ENCODE data around the gene HAL.

The HAL gene, protein sequence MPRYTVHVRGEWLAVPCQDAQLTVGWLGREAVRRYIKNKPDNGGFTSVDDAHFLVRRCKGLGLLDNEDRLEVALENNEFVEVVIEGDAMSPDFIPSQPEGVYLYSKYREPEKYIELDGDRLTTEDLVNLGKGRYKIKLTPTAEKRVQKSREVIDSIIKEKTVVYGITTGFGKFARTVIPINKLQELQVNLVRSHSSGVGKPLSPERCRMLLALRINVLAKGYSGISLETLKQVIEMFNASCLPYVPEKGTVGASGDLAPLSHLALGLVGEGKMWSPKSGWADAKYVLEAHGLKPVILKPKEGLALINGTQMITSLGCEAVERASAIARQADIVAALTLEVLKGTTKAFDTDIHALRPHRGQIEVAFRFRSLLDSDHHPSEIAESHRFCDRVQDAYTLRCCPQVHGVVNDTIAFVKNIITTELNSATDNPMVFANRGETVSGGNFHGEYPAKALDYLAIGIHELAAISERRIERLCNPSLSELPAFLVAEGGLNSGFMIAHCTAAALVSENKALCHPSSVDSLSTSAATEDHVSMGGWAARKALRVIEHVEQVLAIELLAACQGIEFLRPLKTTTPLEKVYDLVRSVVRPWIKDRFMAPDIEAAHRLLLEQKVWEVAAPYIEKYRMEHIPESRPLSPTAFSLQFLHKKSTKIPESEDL

DNA sequence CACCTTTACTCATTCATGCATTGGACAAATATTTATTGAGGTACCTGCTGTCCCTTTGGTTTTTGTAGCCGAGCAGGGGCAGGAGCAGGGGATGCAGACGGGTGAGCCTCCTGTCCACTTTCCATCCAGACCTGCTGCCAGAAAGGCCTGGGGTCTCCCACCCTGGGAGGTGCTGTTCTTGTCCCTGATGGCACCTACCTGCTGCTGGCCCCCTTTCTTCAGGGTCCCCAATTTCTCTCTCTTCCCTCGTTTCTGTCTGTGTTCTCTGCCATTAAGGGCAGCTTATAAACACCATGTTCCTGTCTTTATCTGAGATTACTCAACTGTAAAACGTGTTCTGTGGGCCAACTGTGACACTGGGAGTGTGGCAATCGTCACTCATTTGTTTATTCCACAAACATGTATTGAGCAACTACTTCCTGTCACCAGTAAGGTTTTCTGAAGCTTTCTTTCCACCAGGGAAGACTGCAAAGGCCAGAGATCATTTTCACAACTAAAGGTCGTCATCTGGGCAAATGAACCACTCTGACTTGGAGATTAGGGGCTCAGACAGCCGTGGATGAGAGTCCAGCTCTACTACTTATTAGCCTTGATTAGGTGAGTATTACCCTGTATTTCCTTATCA is at the start of gene HAL:
Gene HAL, minus strand, starts transcription at position 311 of the 625 bp plus-strand sequence. CDS start 434 bp downstream, outside the sequence.
- DNase-seq, result no peak

GRCh38 chr12:96045566-96045965 is 49.4 kb upstream of the HAL start:
- no peak for DNase-seq

DNA sequence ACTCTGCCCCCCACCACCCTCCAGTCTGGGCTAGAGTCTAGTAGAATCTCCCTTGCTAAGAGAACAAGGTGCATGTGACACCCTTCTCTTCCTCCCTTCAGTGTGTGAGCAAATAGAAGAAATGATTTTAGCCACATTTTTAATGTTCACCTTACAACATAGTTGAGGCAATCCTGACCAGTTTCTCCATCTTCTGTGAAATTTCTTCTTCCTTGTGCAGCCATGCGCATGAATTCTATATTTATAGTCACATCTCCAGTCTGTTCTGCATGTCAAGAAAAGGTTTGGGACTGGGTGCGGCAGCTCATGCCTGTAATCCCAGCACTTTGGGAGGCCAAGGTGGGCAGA is 48.8 kb upstream of the HAL start:
- DNase-seq, result no peak

- DNase-seq, result no peak
Measured at GRCh38 chr12:96044017-96044942, 48.1 kb upstream of the HAL start.

DNA sequence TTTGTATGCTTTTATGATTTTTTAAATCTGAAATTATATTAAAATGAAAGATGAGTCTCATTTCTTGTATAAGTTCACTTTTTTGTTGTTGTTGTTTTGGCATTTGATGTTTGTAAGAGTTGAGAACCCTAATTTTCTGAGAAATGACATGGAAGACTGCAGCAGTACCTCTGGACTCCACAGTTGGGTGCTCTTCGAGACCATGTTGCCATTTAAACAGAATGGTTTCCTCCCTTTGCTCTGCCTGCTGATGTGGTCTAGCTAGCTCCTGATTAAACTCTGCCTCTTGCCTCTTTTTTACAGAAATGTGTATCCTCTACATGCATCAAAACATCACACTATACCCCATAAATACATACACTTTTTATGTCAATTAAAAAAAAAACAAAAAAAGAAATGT is 45.0 kb upstream of the HAL start:
- no peak for DNase-seq

GRCh38 chr12:96040305-96041133 is 44.4 kb upstream of the HAL start:
- no peak for DNase-seq

DNA sequence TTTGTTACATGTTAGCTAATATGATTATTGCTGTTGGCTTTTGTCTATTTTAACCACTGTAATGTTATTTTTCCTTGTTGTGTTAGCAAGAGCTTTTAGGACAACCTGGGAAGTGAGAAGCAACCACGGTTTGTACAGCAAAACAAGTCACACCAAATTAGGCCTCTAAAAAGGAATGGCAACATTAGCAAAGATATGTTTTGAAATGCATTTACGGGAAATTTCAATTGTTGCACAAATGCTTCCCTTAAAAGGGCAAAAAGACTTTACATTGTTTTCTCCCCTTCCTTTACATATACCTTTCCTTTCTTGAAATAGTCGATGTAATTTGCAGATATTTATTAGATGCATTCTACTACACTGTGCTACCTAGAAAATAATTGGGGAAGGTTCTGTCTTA is 43.4 kb upstream of the HAL start:
- DNase-seq, result no peak

DNA sequence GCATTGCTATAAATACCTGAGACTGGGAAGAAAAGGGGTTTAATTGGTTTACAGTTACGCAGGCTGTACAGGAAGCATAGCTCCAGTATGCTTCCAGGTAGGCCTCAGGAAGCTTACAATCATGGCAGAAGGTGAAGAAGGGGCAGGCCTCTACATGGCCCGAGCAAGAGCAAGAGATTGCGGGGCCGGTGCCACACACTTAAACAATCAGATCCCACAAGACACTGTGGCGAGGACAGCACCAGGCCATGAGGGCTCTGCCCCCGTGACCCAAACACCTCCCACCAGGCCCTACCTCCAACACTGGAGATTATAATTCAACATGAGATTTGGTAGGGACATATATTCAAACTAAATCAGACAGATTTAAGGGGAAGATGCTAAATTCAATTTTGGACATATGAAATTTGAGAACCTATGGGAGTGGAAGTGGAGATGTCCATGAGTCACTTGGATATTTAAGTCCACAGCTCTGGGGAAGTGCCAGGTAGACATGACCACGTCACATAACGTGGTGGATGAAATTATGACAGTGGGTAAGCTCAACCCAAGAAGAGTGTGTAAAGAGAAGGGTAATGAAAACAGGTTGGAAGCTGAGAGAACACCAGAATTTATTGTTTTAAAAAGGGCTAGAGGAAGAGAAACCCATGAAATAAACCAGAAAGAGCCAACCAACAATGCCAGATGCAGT is 40.8 kb upstream of the HAL start:
- DNase-seq, result no peak

DNA sequence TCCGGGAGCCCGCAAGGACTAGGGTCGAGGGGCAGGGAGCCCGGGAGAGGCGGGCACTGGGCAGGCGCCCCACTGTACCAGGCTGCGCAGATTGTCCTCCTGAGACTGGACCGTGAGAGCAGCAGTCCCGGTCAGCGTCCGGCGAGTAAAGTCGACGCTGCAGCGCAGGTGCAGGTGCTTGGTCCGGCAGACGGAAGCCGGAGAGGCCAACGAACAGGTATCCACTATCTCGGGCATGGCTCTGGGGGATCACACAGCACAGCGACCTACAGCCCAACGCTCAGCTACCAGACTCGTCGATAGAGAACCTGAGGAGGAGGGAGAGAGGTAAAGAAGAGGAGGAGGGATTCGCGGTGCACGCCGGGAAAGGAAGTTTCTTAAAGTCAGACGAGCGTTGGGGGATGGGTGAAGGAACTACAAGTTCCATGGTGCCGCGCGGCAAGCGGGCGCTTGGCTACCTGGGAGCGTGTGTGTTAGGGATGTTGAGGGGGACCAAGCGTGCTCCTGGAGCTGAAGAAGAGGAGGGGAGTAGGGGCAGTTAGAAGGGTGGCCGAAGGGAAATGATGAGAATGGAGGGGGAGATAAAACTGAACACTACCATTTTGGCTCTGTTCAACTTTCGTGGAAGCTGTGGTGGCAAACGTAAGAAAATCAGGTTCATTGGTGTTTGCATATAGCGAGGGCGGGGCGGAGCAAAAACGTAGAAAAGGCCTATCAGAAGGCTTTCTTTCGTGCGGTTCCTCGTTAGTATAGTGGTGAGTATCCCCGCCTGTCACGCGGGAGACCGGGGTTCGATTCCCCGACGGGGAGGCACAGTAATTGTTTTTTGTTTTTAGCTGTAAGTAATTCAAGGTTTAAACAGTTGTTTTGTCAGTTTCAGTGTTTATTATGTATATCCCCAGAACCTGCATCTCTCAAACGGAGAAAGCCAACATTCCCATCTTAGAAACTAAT is 39.4 kb upstream of the HAL start, which contains the start of gene LTA4H:
Gene LTA4H, minus strand, starts transcription at position 305 of the 954 bp plus-strand sequence. Its CDS starts 68 bp downstream, at position 237.
- peak; percentile 100 for DNase-seq

DNA sequence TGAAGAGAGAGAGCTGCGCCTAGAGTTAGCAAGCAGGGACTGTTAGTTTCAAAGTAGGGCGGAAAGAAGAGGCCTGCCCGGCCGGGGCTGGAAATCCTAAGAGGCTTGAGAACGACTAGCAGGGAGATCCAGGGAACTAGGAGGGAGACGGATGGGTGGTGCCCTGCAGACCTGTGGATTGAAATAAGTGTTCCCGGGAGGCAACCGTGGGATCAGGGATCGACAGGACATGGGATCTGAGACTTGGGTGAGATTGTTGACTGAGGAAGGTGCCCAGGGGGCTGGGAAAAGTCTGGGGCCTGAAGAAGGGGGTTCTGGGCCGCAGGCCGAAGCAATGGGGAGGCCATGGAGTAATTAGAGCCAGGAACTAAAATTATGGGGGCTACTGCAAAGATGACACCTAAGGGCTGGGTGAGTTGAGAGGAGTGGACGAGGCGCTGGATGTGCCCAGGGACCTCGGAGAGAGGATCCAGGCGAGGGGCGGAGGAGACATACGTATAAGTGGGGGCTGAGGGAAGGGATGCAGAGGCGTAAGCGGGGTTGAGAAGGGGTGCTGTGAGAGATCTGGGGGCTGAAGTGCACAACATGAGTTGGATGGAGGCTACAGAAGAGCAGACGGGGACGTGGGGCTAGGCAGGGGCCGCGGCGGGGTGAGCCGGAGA is 38.6 kb upstream of the HAL start:
- DNase-seq, result peak; percentile 40

DNA sequence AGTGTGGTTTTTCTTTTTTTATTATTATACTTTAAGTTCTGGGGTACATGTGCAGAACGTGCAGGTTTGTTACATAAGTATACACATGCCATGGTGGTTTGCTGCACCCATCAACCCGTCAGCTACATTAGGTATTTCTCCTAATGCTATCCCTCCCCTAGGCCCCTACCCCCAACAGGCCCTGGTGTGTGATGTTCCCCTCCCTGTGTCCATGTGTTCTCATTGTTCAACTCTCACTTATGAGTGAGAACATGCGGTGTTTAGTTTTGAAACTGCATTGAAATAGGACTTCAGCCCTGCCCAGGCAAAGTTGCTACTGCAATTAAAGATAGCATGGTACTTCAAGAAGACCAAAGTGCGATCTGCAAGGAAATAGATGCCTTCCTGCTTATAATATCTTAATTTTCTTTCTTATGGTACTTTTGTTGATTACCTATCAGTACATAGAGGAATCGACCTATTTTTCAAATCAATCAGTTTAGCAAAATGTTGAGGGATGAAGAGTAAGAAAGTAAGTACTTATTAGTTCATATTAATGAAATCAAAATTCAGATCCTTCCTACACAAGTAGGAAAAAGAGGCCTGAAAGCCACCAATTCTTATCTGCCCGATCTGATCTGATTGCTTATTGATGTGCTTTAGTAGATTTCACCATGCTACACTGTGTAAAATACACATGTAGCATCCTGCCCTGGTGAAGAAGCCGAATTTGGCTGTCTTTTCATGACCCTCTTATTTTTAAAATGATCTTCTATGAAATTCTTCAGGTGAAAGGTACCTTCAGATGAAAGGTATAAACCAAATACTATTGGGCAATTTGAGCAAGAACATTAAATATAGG is 37.6 kb upstream of the HAL start:
- DNase-seq, result no peak

DNA sequence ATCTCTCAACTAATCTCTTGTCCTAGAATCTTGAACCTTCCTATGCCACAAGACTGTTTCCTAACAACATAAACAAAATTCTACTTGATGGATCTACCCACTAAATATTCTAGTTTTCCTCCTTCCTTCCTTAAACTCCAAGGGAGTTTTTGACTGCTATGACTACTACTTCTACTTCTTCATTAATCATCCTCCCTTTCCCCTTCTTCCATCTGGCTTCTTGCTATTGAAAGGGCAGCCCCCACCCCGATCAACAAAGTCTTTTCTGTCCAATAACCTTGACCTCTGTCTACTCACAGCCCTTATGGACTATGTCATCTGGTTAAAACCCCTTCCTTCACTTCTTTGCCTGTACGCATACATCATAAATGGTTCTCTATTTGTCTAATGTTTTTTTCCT is 33.7 kb upstream of the HAL start:
- DNase-seq, result no peak

- DNase-seq, result no peak
Measured at GRCh38 chr12:96028538-96028937, 32.4 kb upstream of the HAL start.

- DNase-seq, result no peak
Measured at GRCh38 chr12:96026331-96026730, 30.2 kb upstream of the HAL start.

- DNase-seq, result no peak
Measured at GRCh38 chr12:96025518-96025917, 29.4 kb upstream of the HAL start.

DNA sequence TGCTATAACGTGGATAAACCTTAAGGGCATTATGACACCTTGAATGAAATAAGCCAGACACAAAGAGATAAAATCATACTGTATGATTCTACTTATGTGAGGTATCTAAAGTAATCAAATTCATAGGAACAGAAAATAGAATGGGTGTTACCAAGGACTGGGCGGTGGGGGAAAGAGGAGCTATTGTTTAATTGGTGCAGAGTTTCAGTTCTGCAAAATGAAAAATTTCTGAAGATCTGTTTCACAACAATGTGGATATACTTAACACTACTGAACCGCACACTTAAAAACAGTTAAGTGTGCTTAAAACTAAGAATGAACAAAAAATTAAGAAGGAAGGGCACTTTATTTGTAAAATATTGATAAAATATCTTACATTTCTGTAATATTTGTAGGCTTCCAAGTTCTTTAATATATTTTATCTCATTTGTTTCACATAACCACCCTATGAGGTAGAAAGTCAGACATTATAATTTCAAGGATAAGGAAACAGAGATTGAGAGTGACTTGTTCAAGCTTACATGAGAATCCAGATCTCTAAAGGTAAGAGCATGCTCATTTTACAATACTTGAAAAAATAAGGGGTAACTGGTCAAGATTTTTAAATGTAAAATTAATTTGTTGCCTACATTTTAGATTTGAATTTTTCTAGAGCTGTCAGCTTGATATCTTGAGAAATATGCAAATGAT is 24.3 kb upstream of the HAL start:
- DNase-seq, result no peak

- peak; percentile 18 for DNase-seq
Measured at GRCh38 chr12:96015672-96016071, 19.5 kb upstream of the HAL start.

All from COR-L47 (cell line).